ENCODE data around the gene GMNC.

Gene GMNC

GRCh38 chr3:190863119-190863465 lies 598 bp upstream of the GMNC start:
- no peaks in the 10 kb centered on the region for H3K9me3 ChIP-seq (ENCODE audit: low read length)
- H3K36me3 ChIP-seq (ENCODE audit: insufficient read depth, low read length) = no peaks in the 10 kb centered on the region
- H3K9me2 ChIP-seq (ENCODE audit: low read depth, low read length) = no peaks in the 10 kb centered on the region
- H2AFZ ChIP-seq (ENCODE audit: low read length) = no peak overlapping the region
- no peak overlapping the region for H3K27ac ChIP-seq (ENCODE audit: low read depth, low read length, poor library complexity, severe bottlenecking)
- H3K4me1 ChIP-seq (ENCODE audit: insufficient read depth, low read length, severe bottlenecking) = no peaks in the 10 kb centered on the region
- no peaks in the 10 kb centered on the region for H3F3A ChIP-seq (ENCODE audit: insufficient read depth, low read length)
- no peak overlapping the region for H3K4me2 ChIP-seq (ENCODE audit: low read length)
- TF ChIP-seq, protein P1, sequence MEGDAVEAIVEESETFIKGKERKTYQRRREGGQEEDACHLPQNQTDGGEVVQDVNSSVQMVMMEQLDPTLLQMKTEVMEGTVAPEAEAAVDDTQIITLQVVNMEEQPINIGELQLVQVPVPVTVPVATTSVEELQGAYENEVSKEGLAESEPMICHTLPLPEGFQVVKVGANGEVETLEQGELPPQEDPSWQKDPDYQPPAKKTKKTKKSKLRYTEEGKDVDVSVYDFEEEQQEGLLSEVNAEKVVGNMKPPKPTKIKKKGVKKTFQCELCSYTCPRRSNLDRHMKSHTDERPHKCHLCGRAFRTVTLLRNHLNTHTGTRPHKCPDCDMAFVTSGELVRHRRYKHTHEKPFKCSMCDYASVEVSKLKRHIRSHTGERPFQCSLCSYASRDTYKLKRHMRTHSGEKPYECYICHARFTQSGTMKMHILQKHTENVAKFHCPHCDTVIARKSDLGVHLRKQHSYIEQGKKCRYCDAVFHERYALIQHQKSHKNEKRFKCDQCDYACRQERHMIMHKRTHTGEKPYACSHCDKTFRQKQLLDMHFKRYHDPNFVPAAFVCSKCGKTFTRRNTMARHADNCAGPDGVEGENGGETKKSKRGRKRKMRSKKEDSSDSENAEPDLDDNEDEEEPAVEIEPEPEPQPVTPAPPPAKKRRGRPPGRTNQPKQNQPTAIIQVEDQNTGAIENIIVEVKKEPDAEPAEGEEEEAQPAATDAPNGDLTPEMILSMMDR (IDR thresholded peaks at IDR 0.05; ENCODE audit: low read length) = no peak
- TF ChIP-seq EZH2 (IDR thresholded peaks at IDR 0.05; ENCODE audit: borderline replicate concordance, low read length) = no peak
- H3K27me3 ChIP-seq (ENCODE audit: insufficient read depth, low read length) = no peaks in the 10 kb centered on the region
- H3K4me3 ChIP-seq (ENCODE audit: low read depth, low read length, poor library complexity, severe bottlenecking) = no peak overlapping the region
- H3K79me2 ChIP-seq (ENCODE audit: insufficient read depth, low read length) = no peaks in the 10 kb centered on the region
- H3K9ac ChIP-seq (ENCODE audit: low read length) = no peak overlapping the region
- H4K20me1 ChIP-seq (ENCODE audit: insufficient read depth, low read length) = no peaks in the 10 kb centered on the region

DNA sequence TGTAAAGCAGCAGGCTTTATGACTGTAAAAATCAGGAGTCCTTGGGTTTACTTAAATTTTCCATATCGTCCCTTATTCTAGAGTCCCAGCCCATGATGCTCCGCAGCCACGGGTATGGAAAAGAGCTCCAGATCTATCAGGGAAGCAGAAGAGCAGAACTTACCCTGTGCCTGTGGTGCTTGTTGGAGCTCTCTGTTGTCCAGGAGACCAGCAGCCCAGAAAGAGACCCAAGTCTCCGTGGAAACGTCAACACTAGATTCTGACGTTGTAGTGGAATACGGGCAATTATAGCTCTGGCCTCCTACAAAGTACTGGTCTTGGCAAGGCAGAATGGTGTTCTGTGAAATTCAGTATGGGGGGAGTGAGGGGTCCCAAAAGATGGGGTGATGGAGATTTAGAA lies 2.0 kb downstream of the GMNC start:
- Histone ChIP-seq H4K20me1 (ENCODE audit: insufficient read depth, low read length) (no peaks in the 10 kb centered on the region), H3K4me3 (ENCODE audit: low read depth, low read length, poor library complexity, severe bottlenecking) (no peak overlapping the region), H3K9me2 (ENCODE audit: low read depth, low read length) (no peaks in the 10 kb centered on the region), H3K79me2 (ENCODE audit: insufficient read depth, low read length) (no peaks in the 10 kb centered on the region), H2AFZ (ENCODE audit: low read length) (no peak overlapping the region), H3F3A (ENCODE audit: insufficient read depth, low read length) (no peaks in the 10 kb centered on the region), H3K36me3 (ENCODE audit: insufficient read depth, low read length) (no peaks in the 10 kb centered on the region), H3K27me3 (ENCODE audit: insufficient read depth, low read length) (no peaks in the 10 kb centered on the region), H3K9me3 (ENCODE audit: low read length) (no peaks in the 10 kb centered on the region), H3K27ac (ENCODE audit: low read depth, low read length, poor library complexity, severe bottlenecking) (no peak overlapping the region), H3K9ac (ENCODE audit: low read length) (no peak overlapping the region), H3K4me1 (ENCODE audit: insufficient read depth, low read length, severe bottlenecking) (no peaks in the 10 kb centered on the region), H3K4me2 (ENCODE audit: low read length) (no peak overlapping the region)
- no peak for TF ChIP-seq EZH2 (IDR thresholded peaks at IDR 0.05; ENCODE audit: borderline replicate concordance, low read length)
- TF ChIP-seq, protein P1 (IDR thresholded peaks at IDR 0.05; ENCODE audit: low read length) = no peak

- Histone ChIP-seq H3K27ac (ENCODE audit: low read depth, low read length, poor library complexity, severe bottlenecking) (no peak overlapping the region), H3K4me1 (ENCODE audit: insufficient read depth, low read length, severe bottlenecking) (no peaks in the 10 kb centered on the region), H3K4me2 (ENCODE audit: low read length) (no peak overlapping the region), H2AFZ (ENCODE audit: low read length) (no peak overlapping the region), H3K27me3 (ENCODE audit: insufficient read depth, low read length) (no peaks in the 10 kb centered on the region), H3K9ac (ENCODE audit: low read length) (no peak overlapping the region), H3K79me2 (ENCODE audit: insufficient read depth, low read length) (no peaks in the 10 kb centered on the region), H3K36me3 (ENCODE audit: insufficient read depth, low read length) (no peaks in the 10 kb centered on the region), H3F3A (ENCODE audit: insufficient read depth, low read length) (no peaks in the 10 kb centered on the region), H4K20me1 (ENCODE audit: insufficient read depth, low read length) (no peaks in the 10 kb centered on the region), H3K9me3 (ENCODE audit: low read length) (no peaks in the 10 kb centered on the region), H3K4me3 (ENCODE audit: low read depth, low read length, poor library complexity, severe bottlenecking) (no peak overlapping the region), H3K9me2 (ENCODE audit: low read depth, low read length) (no peaks in the 10 kb centered on the region)
- TF ChIP-seq, protein P1 (IDR thresholded peaks at IDR 0.05; ENCODE audit: low read length) = no peak
- no peak for TF ChIP-seq EZH2 (IDR thresholded peaks at IDR 0.05; ENCODE audit: borderline replicate concordance, low read length)
Observed at GRCh38 chr3:190855151-190855550, 7.3 kb downstream of the GMNC start.

All from OCI-LY1 (cell line).